Liver (tissue), 9 donors: ENCODE measurements around the gene RASL10A. TPM values are rescaled to one million over a fixed set of nuclear protein-coding genes. Genes with fewer than 3 reads are reported as not detected.

ENCODE experiments used
- DNase-seq: peaks from one replicate; pipeline ENCODE4 v3.0.0-alpha.2; 2017; ENCODE audit warnings: low spot score
- H3K27ac ChIP-seq, 2 donors: one replicate each; pipeline ENCODE4 v1.7.0; 2013; ENCODE audit warnings: inconsistent platforms in 2 of 2, low read length in 2 of 2, control low read depth in 1 of 2, low read depth in 1 of 2, mild to moderate bottlenecking in 1 of 2
- H3K27me3 ChIP-seq, 4 donors: one replicate each; pipeline versions ENCODE4 v1.6.1 to v1.7.0; 2013; ENCODE audit warnings: low read length in 3 of 4, inconsistent platforms in 1 of 4, mild to moderate bottlenecking in 1 of 4, moderate library complexity in 1 of 4; ENCODE audit not compliant: control insufficient read depth in 4 of 4, insufficient read depth in 4 of 4
- H3K36me3 ChIP-seq, 4 donors: one replicate each; pipeline versions ENCODE4 v1.6.1 to v1.7.0; 2013; ENCODE audit warnings: low read length in 3 of 4, mild to moderate bottlenecking in 3 of 4, low read depth in 1 of 4, moderate library complexity in 1 of 4; ENCODE audit not compliant: control insufficient read depth in 4 of 4, insufficient read depth in 3 of 4
- H3K4me1 ChIP-seq, 4 donors: one replicate each; pipeline versions ENCODE4 v1.6.1 to v1.7.0; 2013; ENCODE audit warnings: low read length in 3 of 4, mild to moderate bottlenecking in 3 of 4, moderate library complexity in 1 of 4; ENCODE audit not compliant: control insufficient read depth in 4 of 4, insufficient read depth in 4 of 4
- H3K4me3 ChIP-seq, 3 donors: one replicate each; pipeline versions ENCODE4 v1.6.1 to v1.7.0; 2013; ENCODE audit warnings: low read length in 3 of 3, control low read depth in 1 of 3, low read depth in 1 of 3, mild to moderate bottlenecking in 1 of 3
- H3K9ac ChIP-seq, 2 donors: one replicate each; pipeline ENCODE4 v1.7.0; 2013; ENCODE audit warnings: low read length in 2 of 2, mild to moderate bottlenecking in 2 of 2, moderate library complexity in 2 of 2, control low read depth in 1 of 2, low read depth in 1 of 2
- H3K9me3 ChIP-seq, 4 donors: one replicate each; pipeline versions ENCODE4 v1.6.1 to v1.7.0; 2013; ENCODE audit warnings: low read length in 3 of 4; ENCODE audit not compliant: control insufficient read depth in 4 of 4
- ATF3 ChIP-seq: IDR thresholded peaks from 2 replicates; pipeline ENCODE4 v1.6.1; 2016; ENCODE audit warnings: antibody characterized with exemption
- CTCF ChIP-seq: fragments of 150-350 bp; IDR thresholded peaks from 2 replicates; pipeline ENCODE4 v1.5.1; 2017; ENCODE audit warnings: improper control_type of control experiment, low read depth, low read length; ENCODE audit not compliant: missing input control
- FOXA1 ChIP-seq: IDR thresholded peaks from 2 replicates; pipeline ENCODE4 v1.6.1; 2016; ENCODE audit warnings: antibody characterized with exemption
- FOXA2 ChIP-seq: IDR thresholded peaks from 2 replicates; pipeline ENCODE4 v1.6.1; 2016; ENCODE audit warnings: antibody characterized with exemption
- GABPA ChIP-seq, 2 donors: IDR thresholded peaks in 1 of 2; conservative IDR thresholded peaks in 1 of 2; 2 replicates each; pipeline ENCODE4 v1.6.1; 2016; ENCODE audit warnings: antibody characterized with exemption in 2 of 2, mild to moderate bottlenecking in 1 of 2, moderate library complexity in 1 of 2
- HNF4A ChIP-seq, 2 donors: conservative IDR thresholded peaks; 2 replicates each; pipeline ENCODE4 v1.6.1; 2016; ENCODE audit warnings: antibody characterized with exemption in 2 of 2, mild to moderate bottlenecking in 2 of 2
- HNF4G ChIP-seq: IDR thresholded peaks from 2 replicates; pipeline ENCODE4 v1.6.1; 2016; ENCODE audit warnings: antibody characterized with exemption
- JUND ChIP-seq, 2 donors: IDR thresholded peaks; 2 replicates each; pipeline ENCODE4 v1.6.1; 2016; ENCODE audit warnings: antibody characterized with exemption in 2 of 2
- MAX ChIP-seq: IDR thresholded peaks from 2 replicates; pipeline ENCODE4 v1.6.1; 2016; ENCODE audit warnings: antibody characterized with exemption
- NR2F2 ChIP-seq: IDR thresholded peaks from 2 replicates; pipeline ENCODE4 v1.6.1; 2016; ENCODE audit warnings: antibody characterized with exemption
- RAD21 ChIP-seq, 2 donors: IDR thresholded peaks; 2 replicates each; pipeline ENCODE4 v1.6.1; 2016; ENCODE audit warnings: antibody characterized with exemption in 2 of 2, mild to moderate bottlenecking in 2 of 2
- REST ChIP-seq: IDR thresholded peaks from 2 replicates; pipeline ENCODE4 v1.6.1; 2016; ENCODE audit warnings: antibody characterized with exemption, mild to moderate bottlenecking
- RXRA ChIP-seq, 2 donors: IDR thresholded peaks; 2 replicates each; pipeline ENCODE4 v1.6.1; 2017 to 2018; ENCODE audit warnings: antibody characterized with exemption in 2 of 2, mild to moderate bottlenecking in 1 of 2
- SP1 ChIP-seq: IDR thresholded peaks from 2 replicates; pipeline ENCODE4 v1.6.1; 2018; ENCODE audit warnings: antibody characterized with exemption, mild to moderate bottlenecking
- YY1 ChIP-seq: IDR thresholded peaks from 2 replicates; pipeline ENCODE4 v1.6.1; 2016; ENCODE audit warnings: antibody characterized with exemption, mild to moderate bottlenecking
- ZBTB33 ChIP-seq: IDR thresholded peaks from 2 replicates; pipeline ENCODE4 v1.6.1; 2016; ENCODE audit warnings: antibody characterized with exemption
- WGBS: extraction: QIAGEN DNeasy Blood & Tissue Kit; methylation state at CpG from one replicate; pipeline ENCODE4 v1.1.7; 2013; 5-methylcytosine and 5-hydroxymethylcytosine counted together
- polyA plus RNA-seq, 2 donors: library from polyadenylated mRNA; stranded (reverse) in 1 of 2; unstranded in 1 of 2; fragments of 200-250 nt in 1 of 2; fragments of >200 nt in 1 of 2; fragmentation: Nextera tagmentation in 1 of 2; extraction: Ambion mirVana in 1 of 2; gene quantifications; one replicate each; pipeline versions ENCODE4 v1.2.1 to v1.2.3, GENCODE V29; 2013 to 2015
- total RNA-seq, 2 donors: library from RNA; depleted of rRNA; stranded (reverse); fragments of >200 nt; gene quantifications; one replicate each; pipeline ENCODE4 v1.2.3, GENCODE V29; 2014
- donor health status: healthy.
- donor health status: healthy.
- donor health status: healthy.
- donor health status: healthy.
- donor health status: healthy.

Gene RASL10A
- total and polyA plus RNA-seq, 4 donors = 0.10 to 0.79 (median 0.47) TPM

GRCh38 chr22:29298641-29299040 lies 16.9 kb downstream of the RASL10A start:
- Histone ChIP-seq H3K4me3 (no peak overlapping the region), H3K27ac (no peak overlapping the region), H3K36me3 (peaks cover 23 to 66% (median 59%) of the 10 kb centered on the region in 4 donors), H3K27me3 (no peaks in the 10 kb centered on the region), H3K9ac (no peak overlapping the region), H3K9me3 (no peaks in the 10 kb centered on the region), H3K4me1 (peaks cover 4 to 22% (median 16%) of the 10 kb centered on the region in 4 donors)
- TF ChIP-seq JUND (IDR thresholded peaks at IDR 0.05) = no peak
- TF ChIP-seq YY1 = no peak
- TF ChIP-seq HNF4G = no peak
- TF ChIP-seq RAD21 (IDR thresholded peaks at IDR 0.05) = no peak
- TF ChIP-seq CTCF = no peak
- no peak for TF ChIP-seq FOXA2
- no peak for TF ChIP-seq MAX
- no peak for TF ChIP-seq GABPA (IDR thresholded peaks at IDR 0.05 in 1 of 2, conservative IDR thresholded peaks at IDR 0.05 in 1 of 2)
- TF ChIP-seq ZBTB33 = no peak
- TF ChIP-seq NR2F2 = no peak
- no peak for DNase-seq
- 91% methylated on average over 8 of the region's 8 CpGs for WGBS

- no peaks in the 10 kb centered on the region for H3K4me1 ChIP-seq
- H3K9ac ChIP-seq = no peak overlapping the region
- no peak overlapping the region for H3K4me3 ChIP-seq
- H3K27ac ChIP-seq = no peak overlapping the region
- no peak for TF ChIP-seq HNF4A (conservative IDR thresholded peaks at IDR 0.05)
- no peak for TF ChIP-seq ATF3
- TF ChIP-seq CTCF = no peak
- TF ChIP-seq REST = no peak
- no peak for TF ChIP-seq MAX
- no peak for TF ChIP-seq YY1
- no peak for TF ChIP-seq FOXA1
- TF ChIP-seq SP1 = no peak
- no peak for TF ChIP-seq FOXA2
- TF ChIP-seq HNF4G = no peak
- no peak for TF ChIP-seq GABPA (IDR thresholded peaks at IDR 0.05 in 1 of 2, conservative IDR thresholded peaks at IDR 0.05 in 1 of 2)
- no peak for TF ChIP-seq ZBTB33
- TF ChIP-seq RXRA (IDR thresholded peaks at IDR 0.05) = no peak
- no peak for TF ChIP-seq NR2F2
- no peak for TF ChIP-seq JUND (IDR thresholded peaks at IDR 0.05)
- no peaks in the 10 kb centered on the region for H3K9me3 ChIP-seq
- DNase-seq = no peak
- peaks cover 34 to 95% (median 88%) of the 10 kb centered on the region in 4 donors for H3K36me3 ChIP-seq
- H3K27me3 ChIP-seq = no peaks in the 10 kb centered on the region
Observed at GRCh38 chr22:29292379-29292778, 23.1 kb downstream of the RASL10A start.
